ENCODE data around the gene CD2.

CD2 gene

DNA sequence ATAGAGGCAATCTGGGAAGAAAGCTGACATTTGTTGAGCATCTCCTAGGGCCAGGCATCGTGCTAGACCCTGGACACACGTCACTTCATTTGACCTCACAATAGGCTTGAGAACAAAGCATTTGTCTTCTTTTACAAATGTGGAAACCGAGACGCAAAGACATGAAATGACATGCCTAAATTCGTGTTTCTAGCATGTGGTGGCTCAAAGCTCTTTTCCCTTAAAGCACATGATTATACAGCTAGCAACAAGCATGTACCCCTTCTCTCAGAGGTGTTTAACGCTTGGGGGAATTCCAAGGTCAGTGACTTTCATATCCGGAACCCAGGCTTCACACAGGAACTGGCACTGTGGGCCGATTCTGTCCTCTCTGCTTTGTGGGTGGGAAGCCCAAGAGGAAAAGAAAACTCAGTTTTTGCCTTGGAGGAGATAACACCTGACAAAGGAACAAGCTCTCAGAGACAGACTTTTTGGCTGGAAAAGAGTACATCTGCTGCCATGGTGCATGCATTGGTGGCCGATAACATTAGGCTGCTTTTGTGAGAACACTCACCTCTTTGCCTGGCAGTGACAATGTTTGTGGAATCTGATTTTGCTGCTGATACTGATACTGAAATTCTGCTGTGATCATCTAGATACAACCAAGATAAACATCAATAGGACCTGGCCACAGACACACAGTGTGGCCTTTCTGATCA lies 15.4 kb upstream of the CD2 start:
- Histone ChIP-seq H4K8ac (ENCODE audit: low read length) (no peak overlapping the region), H2AK5ac (ENCODE audit: low read length, severe bottlenecking) (no peak overlapping the region), H3K9ac (ENCODE audit: low read length) (no peak overlapping the region), H2BK5ac (ENCODE audit: low read depth, low read length, poor library complexity, severe bottlenecking) (no peak overlapping the region), H2BK120ac (ENCODE audit: low read depth, low read length) (no peak overlapping the region), H3K14ac (ENCODE audit: low read length in 2 of 2) (no peak overlapping the region), H3K9me3 (ENCODE audit: control insufficient read depth, low read length) (peaks cover 14% of the 10 kb centered on the region), H3K4me2 (ENCODE audit: low read length, poor library complexity, severe bottlenecking) (no peak overlapping the region), H3K4me1 (ENCODE audit: control insufficient read depth, insufficient read depth, low read depth, low read length) (peaks cover 4% of the 10 kb centered on the region), H3K27ac (ENCODE audit: low read length, poor library complexity, severe bottlenecking) (no peak overlapping the region), H2AFZ (ENCODE audit: low read depth, low read length) (no peak overlapping the region), H3K4ac (ENCODE audit: low read depth in 1 of 2, low read length in 2 of 2) (no peak overlapping the region), H2BK12ac (ENCODE audit: low read length in 2 of 2) (no peak overlapping the region), H3K27me3 (ENCODE audit: control insufficient read depth in 1 of 2, insufficient read depth in 1 of 2, low read length in 2 of 2) (peaks cover 0 to 16% of the 10 kb centered on the region in 2 experiments), H3K4me3 (ENCODE audit: insufficient read depth in 1 of 2, low read depth in 1 of 2, low read length in 2 of 2) (no peak overlapping the region), H2BK15ac (ENCODE audit: low read depth, poor library complexity, severe bottlenecking) (no peak overlapping the region), H3K23ac (ENCODE audit: low read length in 2 of 2) (no peak overlapping the region), H3K18ac (ENCODE audit: low read depth in 1 of 2, low read length in 2 of 2) (no peak overlapping the region), H3K79me1 (replicated peaks; ENCODE audit: low read length, poor library complexity, severe bottlenecking) (no peaks in the 10 kb centered on the region), H4K91ac (ENCODE audit: low read length) (no peak overlapping the region), H3K36me3 (ENCODE audit: control insufficient read depth in 1 of 2, insufficient read depth in 2 of 2, low read depth in 1 of 2, low read length in 2 of 2) (no peaks in the 10 kb centered on the region)
- WGBS, result 91% methylated on average over 9 of the region's 9 CpGs
- no peak for DNase-seq

- Histone ChIP-seq H4K91ac (ENCODE audit: low read length) (no peak overlapping the region), H3K23ac (ENCODE audit: low read length in 2 of 2) (no peak overlapping the region), H2AFZ (ENCODE audit: low read depth, low read length) (no peak overlapping the region), H3K4me2 (ENCODE audit: low read length, poor library complexity, severe bottlenecking) (no peak overlapping the region), H3K14ac (ENCODE audit: low read length in 2 of 2) (no peak overlapping the region), H2BK5ac (ENCODE audit: low read depth, low read length, poor library complexity, severe bottlenecking) (no peak overlapping the region), H3K4me1 (ENCODE audit: control insufficient read depth, insufficient read depth, low read depth, low read length) (peaks cover 4% of the 10 kb centered on the region), H3K4ac (ENCODE audit: low read depth in 1 of 2, low read length in 2 of 2) (no peak overlapping the region), H3K79me1 (replicated peaks; ENCODE audit: low read length, poor library complexity, severe bottlenecking) (no peaks in the 10 kb centered on the region), H3K27ac (ENCODE audit: low read length, poor library complexity, severe bottlenecking) (no peak overlapping the region), H3K27me3 (ENCODE audit: control insufficient read depth in 1 of 2, insufficient read depth in 1 of 2, low read length in 2 of 2) (peaks cover 0 to 16% of the 10 kb centered on the region in 2 experiments), H3K18ac (ENCODE audit: low read depth in 1 of 2, low read length in 2 of 2) (no peak overlapping the region), H4K8ac (ENCODE audit: low read length) (no peak overlapping the region), H2BK15ac (ENCODE audit: low read depth, poor library complexity, severe bottlenecking) (no peak overlapping the region), H3K9ac (ENCODE audit: low read length) (no peak overlapping the region), H3K36me3 (ENCODE audit: control insufficient read depth in 1 of 2, insufficient read depth in 2 of 2, low read depth in 1 of 2, low read length in 2 of 2) (no peaks in the 10 kb centered on the region), H2AK5ac (ENCODE audit: low read length, severe bottlenecking) (no peak overlapping the region), H3K9me3 (ENCODE audit: control insufficient read depth, low read length) (peaks cover 20% of the 10 kb centered on the region), H2BK120ac (ENCODE audit: low read depth, low read length) (no peak overlapping the region), H3K4me3 (ENCODE audit: insufficient read depth in 1 of 2, low read depth in 1 of 2, low read length in 2 of 2) (no peak overlapping the region), H2BK12ac (ENCODE audit: low read length in 2 of 2) (no peak overlapping the region)
- no peak for DNase-seq
- WGBS, result 94% methylated on average over 6 of the region's 7 CpGs
Observed at GRCh38 chr1:116739371-116740012, 14.7 kb upstream of the CD2 start.

DNA sequence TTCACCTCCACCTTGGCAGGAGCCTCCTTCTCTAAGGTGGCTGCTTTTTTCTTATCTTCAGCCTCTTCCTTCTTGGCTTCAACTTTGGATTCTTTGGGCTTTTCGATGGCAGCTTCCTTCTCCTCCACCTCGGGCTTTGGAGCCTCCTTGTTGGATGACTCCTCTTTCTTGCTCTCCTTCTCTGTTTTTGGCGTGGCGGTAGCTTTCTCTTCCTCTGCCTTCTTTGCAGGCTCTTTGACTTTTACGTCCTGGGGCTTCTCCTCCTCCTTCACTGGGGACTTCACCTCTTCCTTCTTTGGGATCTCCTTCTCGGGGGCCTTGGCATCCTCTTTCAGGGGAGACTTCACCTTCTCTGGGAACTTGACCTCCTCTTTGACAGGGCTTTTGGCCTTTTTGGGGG lies 13.9 kb upstream of the CD2 start:
- Histone ChIP-seq H3K14ac (ENCODE audit: low read length in 2 of 2) (no peak overlapping the region), H2AK5ac (ENCODE audit: low read length, severe bottlenecking) (no peak overlapping the region), H2AFZ (ENCODE audit: low read depth, low read length) (no peak overlapping the region), H2BK15ac (ENCODE audit: low read depth, poor library complexity, severe bottlenecking) (no peak overlapping the region), H3K4ac (ENCODE audit: low read depth in 1 of 2, low read length in 2 of 2) (no peak overlapping the region), H3K79me1 (replicated peaks; ENCODE audit: low read length, poor library complexity, severe bottlenecking) (no peaks in the 10 kb centered on the region), H2BK5ac (ENCODE audit: low read depth, low read length, poor library complexity, severe bottlenecking) (no peak overlapping the region), H3K27ac (ENCODE audit: low read length, poor library complexity, severe bottlenecking) (no peak overlapping the region), H3K9me3 (ENCODE audit: control insufficient read depth, low read length) (peaks cover 28% of the 10 kb centered on the region), H3K9ac (ENCODE audit: low read length) (no peak overlapping the region), H2BK12ac (ENCODE audit: low read length in 2 of 2) (no peak overlapping the region), H4K91ac (ENCODE audit: low read length) (no peak overlapping the region), H4K8ac (ENCODE audit: low read length) (no peak overlapping the region), H3K27me3 (ENCODE audit: control insufficient read depth in 1 of 2, insufficient read depth in 1 of 2, low read length in 2 of 2) (peaks cover 0 to 14% of the 10 kb centered on the region in 2 experiments), H3K23ac (ENCODE audit: low read length in 2 of 2) (no peak overlapping the region), H3K36me3 (ENCODE audit: control insufficient read depth in 1 of 2, insufficient read depth in 2 of 2, low read depth in 1 of 2, low read length in 2 of 2) (no peaks in the 10 kb centered on the region), H2BK120ac (ENCODE audit: low read depth, low read length) (no peak overlapping the region), H3K4me3 (ENCODE audit: insufficient read depth in 1 of 2, low read depth in 1 of 2, low read length in 2 of 2) (no peak overlapping the region), H3K18ac (ENCODE audit: low read depth in 1 of 2, low read length in 2 of 2) (no peak overlapping the region), H3K4me1 (ENCODE audit: control insufficient read depth, insufficient read depth, low read depth, low read length) (peaks cover 4% of the 10 kb centered on the region), H3K4me2 (ENCODE audit: low read length, poor library complexity, severe bottlenecking) (no peak overlapping the region)
- DNase-seq, result no peak
- WGBS, result 93% methylated on average over 6 of the region's 6 CpGs

DNA sequence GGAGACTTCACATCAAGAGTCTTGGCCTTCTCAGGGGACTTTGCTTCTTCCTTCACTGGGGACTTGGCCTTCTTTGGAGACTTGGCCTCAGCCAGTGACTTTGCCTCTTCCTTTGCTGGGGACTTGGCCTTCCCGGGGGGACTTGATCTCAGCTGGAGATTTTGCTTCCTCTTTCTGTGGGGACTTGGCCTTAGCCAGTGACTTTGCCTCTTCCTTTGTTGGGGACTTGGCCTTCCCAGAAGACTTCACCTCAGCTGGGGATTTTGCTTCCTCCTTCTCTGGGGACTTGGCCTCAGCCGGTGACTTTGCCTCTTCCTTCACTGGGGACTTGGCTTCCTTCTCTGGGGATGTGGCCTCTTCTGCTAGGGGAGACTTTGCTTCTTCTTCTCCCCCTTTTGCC lies 13.5 kb upstream of the CD2 start:
- Histone ChIP-seq H3K9me3 (ENCODE audit: control insufficient read depth, low read length) (peaks cover 30% of the 10 kb centered on the region), H3K23ac (ENCODE audit: low read length in 2 of 2) (no peak overlapping the region), H3K9ac (ENCODE audit: low read length) (no peak overlapping the region), H3K4me2 (ENCODE audit: low read length, poor library complexity, severe bottlenecking) (no peak overlapping the region), H2BK5ac (ENCODE audit: low read depth, low read length, poor library complexity, severe bottlenecking) (no peak overlapping the region), H3K14ac (ENCODE audit: low read length in 2 of 2) (no peak overlapping the region), H3K4ac (ENCODE audit: low read depth in 1 of 2, low read length in 2 of 2) (no peak overlapping the region), H4K91ac (ENCODE audit: low read length) (no peak overlapping the region), H4K8ac (ENCODE audit: low read length) (no peak overlapping the region), H2AFZ (ENCODE audit: low read depth, low read length) (no peak overlapping the region), H3K27ac (ENCODE audit: low read length, poor library complexity, severe bottlenecking) (no peak overlapping the region), H3K4me3 (ENCODE audit: insufficient read depth in 1 of 2, low read depth in 1 of 2, low read length in 2 of 2) (no peak overlapping the region), H3K36me3 (ENCODE audit: control insufficient read depth in 1 of 2, insufficient read depth in 2 of 2, low read depth in 1 of 2, low read length in 2 of 2) (no peaks in the 10 kb centered on the region), H2BK120ac (ENCODE audit: low read depth, low read length) (no peak overlapping the region), H3K18ac (ENCODE audit: low read depth in 1 of 2, low read length in 2 of 2) (no peak overlapping the region), H3K27me3 (ENCODE audit: control insufficient read depth in 1 of 2, insufficient read depth in 1 of 2, low read length in 2 of 2) (peaks cover 0 to 14% of the 10 kb centered on the region in 2 experiments), H2BK12ac (ENCODE audit: low read length in 2 of 2) (no peak overlapping the region), H2AK5ac (ENCODE audit: low read length, severe bottlenecking) (no peak overlapping the region), H3K79me1 (replicated peaks; ENCODE audit: low read length, poor library complexity, severe bottlenecking) (no peaks in the 10 kb centered on the region), H3K4me1 (ENCODE audit: control insufficient read depth, insufficient read depth, low read depth, low read length) (peaks cover 4% of the 10 kb centered on the region), H2BK15ac (ENCODE audit: low read depth, poor library complexity, severe bottlenecking) (no peak overlapping the region)
- WGBS, result 92% methylated on average over 2 of the region's 2 CpGs
- no peak for DNase-seq

Measured in mesenchymal stem cell (in vitro differentiated cells and primary cell).